SK-N-SH treated with all-trans-retinoic acid at 6 μM for 48 hours (cell line): Measurements from ENCODE around the gene TAGLN2.

Source experiments
- ARNTL ChIP-seq: fragments of 450-650 bp; formaldehyde crosslinking; IDR thresholded peaks from 2 replicates; pipeline ENCODE4 v1.5.0; 2020; ENCODE audit warnings: low read depth, mild to moderate bottlenecking, moderate library complexity, borderline replicate concordance
- GLIS3 ChIP-seq: fragments of 250-450 bp; sonication (Bioruptor Pico); IDR thresholded peaks from 2 replicates; pipeline ENCODE4 v1.5.0; 2020; ENCODE audit warnings: mild to moderate bottlenecking, moderate library complexity
- ISL1 ChIP-seq: fragments of 250-450 bp; sonication (Bioruptor Pico); IDR thresholded peaks from 2 replicates; pipeline ENCODE4 v2.1.2; 2022; ENCODE audit warnings: mild to moderate bottlenecking, moderate library complexity
- PATZ1 ChIP-seq: fragments of 250-450 bp; sonication (Bioruptor Pico); IDR thresholded peaks from 2 replicates; pipeline ENCODE4 v1.8.0; 2020; ENCODE audit warnings: mild to moderate bottlenecking, moderate library complexity, borderline replicate concordance
- POU6F1 ChIP-seq: fragments of 250-450 bp; sonication (Bioruptor Pico); IDR thresholded peaks from 2 replicates; pipeline ENCODE4 v1.8.0; 2021; ENCODE audit warnings: low read depth, mild to moderate bottlenecking, moderate library complexity, borderline replicate concordance
- PPARA ChIP-seq: fragments of 250-450 bp; sonication (Bioruptor Pico); IDR thresholded peaks from 2 replicates; pipeline ENCODE4 v1.5.0; 2020; ENCODE audit warnings: mild to moderate bottlenecking, borderline replicate concordance
- RARB ChIP-seq: fragments of 250-450 bp; sonication (Bioruptor Pico); IDR thresholded peaks from 2 replicates; pipeline ENCODE4 v1.8.0; 2021; ENCODE audit warnings: mild to moderate bottlenecking, moderate library complexity
- TCF4 ChIP-seq: fragments of 250-450 bp; sonication (Bioruptor Pico); IDR thresholded peaks from 2 replicates; pipeline ENCODE4 v1.8.0; 2021; ENCODE audit warnings: mild to moderate bottlenecking, moderate library complexity, borderline replicate concordance
- ZC3H10 ChIP-seq: fragments of 250-450 bp; sonication (Bioruptor Pico); IDR thresholded peaks from 2 replicates; pipeline ENCODE4 v1.5.1; 2021; ENCODE audit warnings: mild to moderate bottlenecking, moderate library complexity
- ZFP30 ChIP-seq: fragments of 450-650 bp; formaldehyde crosslinking; IDR thresholded peaks from 2 replicates; pipeline ENCODE4 v1.5.0; 2022; ENCODE audit warnings: mild to moderate bottlenecking, moderate library complexity
- ZNF8 ChIP-seq: fragments of 450-650 bp; formaldehyde crosslinking; IDR thresholded peaks from 2 replicates; pipeline ENCODE4 v1.5.0; 2020; ENCODE audit warnings: mild to moderate bottlenecking, moderate library complexity
- TF ChIP-seq, protein P1 (sequence below): fragments of 250-450 bp; sonication (Bioruptor Pico); IDR thresholded peaks from 2 replicates; pipeline ENCODE4 v1.5.1; 2021; ENCODE audit warnings: mild to moderate bottlenecking, moderate library complexity
- TF ChIP-seq, protein P2 (sequence below): fragments of 250-450 bp; sonication (Bioruptor Pico); IDR thresholded peaks from 2 replicates; pipeline ENCODE4 v1.5.0; 2020; ENCODE audit warnings: mild to moderate bottlenecking, moderate library complexity

- TF ChIP-seq ZFP30 = no peak
- no peak for TF ChIP-seq POU6F1 (CRISPR knock-in tag)
- TF ChIP-seq, protein P1, sequence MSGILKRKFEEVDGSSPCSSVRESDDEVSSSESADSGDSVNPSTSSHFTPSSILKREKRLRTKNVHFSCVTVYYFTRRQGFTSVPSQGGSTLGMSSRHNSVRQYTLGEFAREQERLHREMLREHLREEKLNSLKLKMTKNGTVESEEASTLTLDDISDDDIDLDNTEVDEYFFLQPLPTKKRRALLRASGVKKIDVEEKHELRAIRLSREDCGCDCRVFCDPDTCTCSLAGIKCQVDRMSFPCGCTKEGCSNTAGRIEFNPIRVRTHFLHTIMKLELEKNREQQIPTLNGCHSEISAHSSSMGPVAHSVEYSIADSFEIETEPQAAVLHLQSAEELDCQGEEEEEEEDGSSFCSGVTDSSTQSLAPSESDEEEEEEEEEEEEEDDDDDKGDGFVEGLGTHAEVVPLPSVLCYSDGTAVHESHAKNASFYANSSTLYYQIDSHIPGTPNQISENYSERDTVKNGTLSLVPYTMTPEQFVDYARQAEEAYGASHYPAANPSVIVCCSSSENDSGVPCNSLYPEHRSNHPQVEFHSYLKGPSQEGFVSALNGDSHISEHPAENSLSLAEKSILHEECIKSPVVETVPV (CRISPR knock-in tag) = no peak
- TF ChIP-seq ZNF8 (CRISPR knock-in tag) = no peak
- no peak for TF ChIP-seq ISL1 (CRISPR knock-in tag)
- TF ChIP-seq, protein P2, sequence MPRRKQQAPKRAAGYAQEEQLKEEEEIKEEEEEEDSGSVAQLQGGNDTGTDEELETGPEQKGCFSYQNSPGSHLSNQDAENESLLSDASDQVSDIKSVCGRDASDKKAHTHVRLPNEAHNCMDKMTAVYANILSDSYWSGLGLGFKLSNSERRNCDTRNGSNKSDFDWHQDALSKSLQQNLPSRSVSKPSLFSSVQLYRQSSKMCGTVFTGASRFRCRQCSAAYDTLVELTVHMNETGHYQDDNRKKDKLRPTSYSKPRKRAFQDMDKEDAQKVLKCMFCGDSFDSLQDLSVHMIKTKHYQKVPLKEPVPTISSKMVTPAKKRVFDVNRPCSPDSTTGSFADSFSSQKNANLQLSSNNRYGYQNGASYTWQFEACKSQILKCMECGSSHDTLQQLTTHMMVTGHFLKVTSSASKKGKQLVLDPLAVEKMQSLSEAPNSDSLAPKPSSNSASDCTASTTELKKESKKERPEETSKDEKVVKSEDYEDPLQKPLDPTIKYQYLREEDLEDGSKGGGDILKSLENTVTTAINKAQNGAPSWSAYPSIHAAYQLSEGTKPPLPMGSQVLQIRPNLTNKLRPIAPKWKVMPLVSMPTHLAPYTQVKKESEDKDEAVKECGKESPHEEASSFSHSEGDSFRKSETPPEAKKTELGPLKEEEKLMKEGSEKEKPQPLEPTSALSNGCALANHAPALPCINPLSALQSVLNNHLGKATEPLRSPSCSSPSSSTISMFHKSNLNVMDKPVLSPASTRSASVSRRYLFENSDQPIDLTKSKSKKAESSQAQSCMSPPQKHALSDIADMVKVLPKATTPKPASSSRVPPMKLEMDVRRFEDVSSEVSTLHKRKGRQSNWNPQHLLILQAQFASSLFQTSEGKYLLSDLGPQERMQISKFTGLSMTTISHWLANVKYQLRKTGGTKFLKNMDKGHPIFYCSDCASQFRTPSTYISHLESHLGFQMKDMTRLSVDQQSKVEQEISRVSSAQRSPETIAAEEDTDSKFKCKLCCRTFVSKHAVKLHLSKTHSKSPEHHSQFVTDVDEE = no peak
- TF ChIP-seq TCF4 (CRISPR knock-in tag) = no peak
- TF ChIP-seq ARNTL = no peak
- TF ChIP-seq ZC3H10 (CRISPR knock-in tag) = no peak
- no peak for TF ChIP-seq RARB (CRISPR knock-in tag)
- no peak for TF ChIP-seq PATZ1
- TF ChIP-seq PPARA = no peak
- TF ChIP-seq GLIS3 = no peak
Observed at GRCh38 chr1:159915571-159916241, 9.6 kb downstream of the TAGLN2 start.
